K562 (cell line): Measurements from ENCODE around the gene GOLPH3L.

Experiments used
- GATA2 ChIP-seq: sonication (generic); formaldehyde crosslinking; IDR thresholded peaks from 2 replicates; pipeline ENCODE4 v1.4.0; 2020; ENCODE audit warnings: mild to moderate bottlenecking, missing genetic modification reagents
- POLR2A ChIP-seq: fragments of 450-650 bp; conservative IDR thresholded peaks from 2 replicates; pipeline ENCODE4 v1.6.1; 2016
- ZNF274 ChIP-seq: IDR thresholded peaks from 2 replicates; pipeline ENCODE4 v1.6.1; 2011; ENCODE audit warnings: low read depth, mild to moderate bottlenecking, low read length, moderate library complexity, borderline replicate concordance
- TF ChIP-seq, protein P1 (sequence below), 3 experiments: IDR thresholded peaks in 2 of 3; conservative IDR thresholded peaks in 1 of 3; 2 replicates each; pipeline ENCODE4 v1.5.1; 2011 to 2012; ENCODE audit warnings: low read length in 3 of 3, mild to moderate bottlenecking in 3 of 3, control low read depth in 2 of 3, improper control_type of control experiment in 1 of 3, inconsistent platforms in 1 of 3, low read depth in 1 of 3, mixed read lengths in 1 of 3, moderate library complexity in 1 of 3; ENCODE audit not compliant: insufficient read depth in 2 of 3
- TF ChIP-seq, protein P2 (sequence below): fragments of 450-650 bp; formaldehyde crosslinking; IDR thresholded peaks from 2 replicates; pipeline ENCODE4 v1.4.0; 2022; ENCODE audit warnings: missing genetic modification characterization

DNA sequence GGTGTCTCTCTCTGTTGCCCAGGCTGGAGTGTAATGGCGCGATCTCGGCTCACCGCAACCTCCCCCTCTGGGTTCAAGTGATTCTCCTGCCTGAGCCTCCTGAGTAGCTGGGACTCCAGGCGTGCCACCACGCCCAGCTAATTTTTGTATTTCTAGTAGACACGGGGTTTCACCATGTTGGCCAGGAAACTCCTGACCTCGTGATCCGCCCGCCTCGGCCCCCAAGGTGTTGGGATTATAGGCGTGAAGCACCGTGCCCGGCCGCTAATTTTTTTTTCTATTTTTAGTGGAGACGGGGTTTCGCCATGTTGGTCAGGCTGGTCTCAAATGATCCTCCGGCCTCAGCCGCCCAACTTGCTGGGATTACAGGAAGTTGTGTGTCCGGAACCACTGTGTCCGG is 23.1 kb upstream of the GOLPH3L start:
- no peak for TF ChIP-seq GATA2 (CRISPR knock-in tag)
- TF ChIP-seq, protein P1, sequence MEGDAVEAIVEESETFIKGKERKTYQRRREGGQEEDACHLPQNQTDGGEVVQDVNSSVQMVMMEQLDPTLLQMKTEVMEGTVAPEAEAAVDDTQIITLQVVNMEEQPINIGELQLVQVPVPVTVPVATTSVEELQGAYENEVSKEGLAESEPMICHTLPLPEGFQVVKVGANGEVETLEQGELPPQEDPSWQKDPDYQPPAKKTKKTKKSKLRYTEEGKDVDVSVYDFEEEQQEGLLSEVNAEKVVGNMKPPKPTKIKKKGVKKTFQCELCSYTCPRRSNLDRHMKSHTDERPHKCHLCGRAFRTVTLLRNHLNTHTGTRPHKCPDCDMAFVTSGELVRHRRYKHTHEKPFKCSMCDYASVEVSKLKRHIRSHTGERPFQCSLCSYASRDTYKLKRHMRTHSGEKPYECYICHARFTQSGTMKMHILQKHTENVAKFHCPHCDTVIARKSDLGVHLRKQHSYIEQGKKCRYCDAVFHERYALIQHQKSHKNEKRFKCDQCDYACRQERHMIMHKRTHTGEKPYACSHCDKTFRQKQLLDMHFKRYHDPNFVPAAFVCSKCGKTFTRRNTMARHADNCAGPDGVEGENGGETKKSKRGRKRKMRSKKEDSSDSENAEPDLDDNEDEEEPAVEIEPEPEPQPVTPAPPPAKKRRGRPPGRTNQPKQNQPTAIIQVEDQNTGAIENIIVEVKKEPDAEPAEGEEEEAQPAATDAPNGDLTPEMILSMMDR (IDR thresholded peaks at IDR 0.05 in 2 of 3, conservative IDR thresholded peaks at IDR 0.05 in 1 of 3; ENCODE audit: insufficient read depth in 2 of 3, low read depth in 1 of 3, low read length in 3 of 3) = no peak
- TF ChIP-seq POLR2A = no peak
- TF ChIP-seq ZNF274 = no peak
- TF ChIP-seq, protein P2, sequence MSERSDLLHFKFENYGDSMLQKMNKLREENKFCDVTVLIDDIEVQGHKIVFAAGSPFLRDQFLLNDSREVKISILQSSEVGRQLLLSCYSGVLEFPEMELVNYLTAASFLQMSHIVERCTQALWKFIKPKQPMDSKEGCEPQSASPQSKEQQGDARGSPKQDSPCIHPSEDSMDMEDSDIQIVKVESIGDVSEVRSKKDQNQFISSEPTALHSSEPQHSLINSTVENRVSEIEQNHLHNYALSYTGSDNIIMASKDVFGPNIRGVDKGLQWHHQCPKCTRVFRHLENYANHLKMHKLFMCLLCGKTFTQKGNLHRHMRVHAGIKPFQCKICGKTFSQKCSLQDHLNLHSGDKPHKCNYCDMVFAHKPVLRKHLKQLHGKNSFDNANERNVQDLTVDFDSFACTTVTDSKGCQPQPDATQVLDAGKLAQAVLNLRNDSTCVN = no peak
